Cardiac muscle cell (in vitro differentiated cells and primary cell): ENCODE results near the gene OLFM4. TPM values are rescaled to one million over a fixed set of nuclear protein-coding genes. Genes with fewer than 3 reads are reported as not detected.

Experiments
- DNase-seq, 2 donors: peaks; one replicate each; pipeline versions ENCODE4 v3.0.0 to v3.0.0-alpha.2; 2010 to 2017; ENCODE audit warnings: low read depth in 1 of 2, low spot score in 1 of 2
- H3K27ac ChIP-seq: fragments of 200-600 bp; sonication (generic); 2 replicates; pipeline ENCODE4 v1.5.1; 2016
- H3K27me3 ChIP-seq: fragments of 200-600 bp; sonication (generic); 2 replicates; pipeline ENCODE4 v1.6.0; 2016; ENCODE audit warnings: control low read depth
- H3K36me3 ChIP-seq: fragments of 200-600 bp; sonication (generic); 2 replicates; pipeline ENCODE4 v1.5.1; 2016; ENCODE audit warnings: control low read depth
- H3K4me1 ChIP-seq: fragments of 200-600 bp; sonication (generic); 2 replicates; pipeline ENCODE4 v1.8.1; 2017; ENCODE audit warnings: low read depth, mild to moderate bottlenecking, mixed run types
- H3K4me3 ChIP-seq: fragments of 200-600 bp; sonication (generic); 2 replicates; pipeline ENCODE4 v1.5.1; 2016; ENCODE audit warnings: mild to moderate bottlenecking
- H3K9me3 ChIP-seq: fragments of 200-600 bp; sonication (generic); 2 replicates; pipeline ENCODE4 v1.5.1; 2017; ENCODE audit warnings: low read depth, mild to moderate bottlenecking, control low read depth
- CTCF ChIP-seq: IDR thresholded peaks from 2 replicates; pipeline ENCODE4 v1.5.1; 2012; ENCODE audit warnings: low read depth, mild to moderate bottlenecking, low read length
- polyA plus RNA-seq: library from polyadenylated mRNA; unstranded; fragments of >200 nt; fragmentation: Nextera tagmentation; extraction: Ambion mirVana; gene quantifications from 2 replicates; pipeline ENCODE4 v1.2.1, GENCODE V29; 2016
- total RNA-seq: library from RNA; depleted of rRNA; stranded (reverse); fragments of >200 nt; gene quantifications from 2 replicates; pipeline ENCODE4 v1.2.3, GENCODE V29; 2016

OLFM4 gene
- total and polyA plus RNA-seq, 2 experiments from 2014 or later: not detected

GRCh38 chr13:53100394-53101063 is 71.9 kb downstream of the OLFM4 start:
- no peak for TF ChIP-seq CTCF
- Histone ChIP-seq H3K36me3 (no peaks in the 10 kb centered on the region), H3K4me1 (peaks cover 34% of the 10 kb centered on the region), H3K27ac (peak overlapping the region; percentile 31), H3K4me3 (no peak overlapping the region), H3K27me3 (no peaks in the 10 kb centered on the region), H3K9me3 (no peaks in the 10 kb centered on the region)
- peak in 1 of 2 donors; percentile 27 for DNase-seq

Other genes with a start within 250 kb of the OLFM4 start
- 0.42 and 0.74 TPM in 2 replicates for gene PCDH8, start 180.2 kb upstream of the OLFM4 start, total RNA-seq
- gene PCDH8, start 180.2 kb upstream of the OLFM4 start, polyA plus RNA-seq: 0.07 and 0.84 TPM in 2 replicates